ENCODE results near the gene THRB. TPM values are rescaled to one million over a fixed set of nuclear protein-coding genes. Genes with fewer than 3 reads are reported as not detected.
"Not testable (repeated sequence)": the region's sequence is repeated elsewhere in the genome, so short reads cannot be mapped to it uniquely, and the experiment has no call there.

The THRB gene
- total RNA-seq, 6 experiments from 2014 or later = 14.5 to 29.5 (median 17.3) TPM

- Histone ChIP-seq H3K27me3 (no peaks in the 10 kb centered on the region), H3K27ac (peak overlapping the region in 1 of 3 donors; percentile 72), H3K4me3 (no peak overlapping the region), H3K4me1 (peaks cover 0 to 34% (median 16%) of the 10 kb centered on the region in 4 donors), H3K9me3 (no peaks in the 10 kb centered on the region), H3K36me3 (no peaks in the 10 kb centered on the region)
- intact Hi-C loops (cut with DNase I) = no loop called here
- DNase-seq = no peak
- ATAC-seq = no peak
- no peak for TF ChIP-seq POLR2A (IDR thresholded peaks at IDR 0.05)
- no peak for TF ChIP-seq CTCF (IDR thresholded peaks at IDR 0.05)
These were observed 61.7 kb downstream of the THRB start for GRCh38 chr3:24432989-24433388.

GRCh38 chr3:24428481-24428880 is 66.2 kb downstream of the THRB start:
- Histone ChIP-seq H3K27me3 (no peaks in the 10 kb centered on the region), H3K36me3 (no peaks in the 10 kb centered on the region), H3K4me3 (no peak overlapping the region), H3K4me1 (peaks cover 0 to 11% (median 4%) of the 10 kb centered on the region in 4 donors), H3K9me3 (no peaks in the 10 kb centered on the region), H3K27ac (no peak overlapping the region)
- ATAC-seq (peak; percentile 29 to 58 (median 46)), DNase-seq (no peak)
- TF ChIP-seq CTCF (IDR thresholded peaks at IDR 0.05) = no peak
- TF ChIP-seq POLR2A (IDR thresholded peaks at IDR 0.05) = no peak
- intact Hi-C loops (cut with DNase I) = no loop called here
- 7% methylated on average over 2 of the region's 2 CpGs for WGBS (ENCODE audit: insufficient coverage, low coverage, low lambda C conversion rate, missing lambda C conversion rate)

GRCh38 chr3:24426896-24427295 is 67.8 kb downstream of the THRB start:
- WGBS (ENCODE audit: insufficient coverage, low coverage, low lambda C conversion rate, missing lambda C conversion rate) = 87% methylated on average over 2 of the region's 2 CpGs
- Histone ChIP-seq H3K9me3 (no peaks in the 10 kb centered on the region), H3K27ac (no peak overlapping the region), H3K27me3 (no peaks in the 10 kb centered on the region), H3K36me3 (no peaks in the 10 kb centered on the region), H3K4me1 (peaks cover 0 to 4% (median 0%) of the 10 kb centered on the region in 4 donors), H3K4me3 (no peak overlapping the region)
- TF ChIP-seq POLR2A (IDR thresholded peaks at IDR 0.05) = no peak
- no peak for TF ChIP-seq CTCF (IDR thresholded peaks at IDR 0.05)
- no peak for ATAC-seq
- intact Hi-C loops (cut with DNase I) = no loop called here
- no peak for DNase-seq

- intact Hi-C loops (cut with DNase I) = not testable (repeated sequence)
These were observed 73.8 kb downstream of the THRB start for GRCh38 chr3:24420829-24421228.

GRCh38 chr3:24420224-24420623 is 74.4 kb downstream of the THRB start:
- H3K4me1 ChIP-seq = peaks cover 0 to 42% (median 15%) of the 10 kb centered on the region in 4 donors
- 82% methylated on average over 2 of the region's 2 CpGs for WGBS (ENCODE audit: insufficient coverage, low coverage, low lambda C conversion rate, missing lambda C conversion rate)
- H3K27ac ChIP-seq = no peak overlapping the region
- no peak overlapping the region for H3K4me3 ChIP-seq
- intact Hi-C loops (cut with DNase I) = no loop called here
- DNase-seq = no peak
- no peaks in the 10 kb centered on the region for H3K36me3 ChIP-seq
- H3K27me3 ChIP-seq = no peaks in the 10 kb centered on the region
- TF ChIP-seq CTCF (IDR thresholded peaks at IDR 0.05) = no peak
- no peak for TF ChIP-seq POLR2A (IDR thresholded peaks at IDR 0.05)
- no peak for ATAC-seq
- H3K9me3 ChIP-seq = no peaks in the 10 kb centered on the region

More at GRCh38 chr3:24420829-24421228, 73.8 kb downstream of the THRB start:
- H3K9me3 ChIP-seq, ATAC-seq, H3K27me3 ChIP-seq, H3K4me3 ChIP-seq, H3K36me3 ChIP-seq, H3K27ac ChIP-seq, DNase-seq: not testable (repeated sequence)
- peaks cover 0 to 37% (median 13%) of the 10 kb centered on the region in 4 donors for H3K4me1 ChIP-seq
- WGBS (ENCODE audit: insufficient coverage, low coverage, low lambda C conversion rate, missing lambda C conversion rate) = 80% methylated on average over 1 of the region's 1 CpG
